Kidney epithelial cell (primary cell): ENCODE data around the gene LCOR. TPM values are rescaled to one million over a fixed set of nuclear protein-coding genes. Genes with fewer than 3 reads are reported as not detected.
"Not testable (repeated sequence)": the region's sequence is repeated elsewhere in the genome, so short reads cannot be mapped to it uniquely, and the experiment has no call there.

Experiments
- DNase-seq: peaks from one replicate; pipeline ENCODE4 v3.0.0-alpha.2; 2010; ENCODE audit warnings: low read depth
- H3K27me3 ChIP-seq: 2 replicates; pipeline ENCODE4 v1.6.0; 2011; ENCODE audit warnings: low read length; ENCODE audit not compliant: control insufficient read depth, insufficient read depth
- H3K36me3 ChIP-seq: 2 replicates; pipeline ENCODE4 v1.5.1; 2011; ENCODE audit warnings: low read length; ENCODE audit not compliant: control insufficient read depth, insufficient read depth
- H3K4me3 ChIP-seq: 2 replicates; pipeline ENCODE4 v1.5.1; 2011; ENCODE audit warnings: low read depth, mild to moderate bottlenecking, control low read depth, low read length
- total RNA-seq: library from RNA; depleted of rRNA; stranded (reverse); fragments of >200 nt; gene quantifications from 2 replicates; pipeline ENCODE4 v1.2.3, GENCODE V29; 2015
- TF ChIP-seq, protein P1 (sequence below): IDR thresholded peaks from 2 replicates; pipeline ENCODE4 v1.5.1; 2011; ENCODE audit warnings: mild to moderate bottlenecking, moderate library complexity, low read length, control low read depth, inconsistent platforms; ENCODE audit not compliant: insufficient read depth, poor library complexity, severe bottlenecking

Gene LCOR
- total RNA-seq, 1 donor from 2014 or later, result 29.8 TPM

DNA sequence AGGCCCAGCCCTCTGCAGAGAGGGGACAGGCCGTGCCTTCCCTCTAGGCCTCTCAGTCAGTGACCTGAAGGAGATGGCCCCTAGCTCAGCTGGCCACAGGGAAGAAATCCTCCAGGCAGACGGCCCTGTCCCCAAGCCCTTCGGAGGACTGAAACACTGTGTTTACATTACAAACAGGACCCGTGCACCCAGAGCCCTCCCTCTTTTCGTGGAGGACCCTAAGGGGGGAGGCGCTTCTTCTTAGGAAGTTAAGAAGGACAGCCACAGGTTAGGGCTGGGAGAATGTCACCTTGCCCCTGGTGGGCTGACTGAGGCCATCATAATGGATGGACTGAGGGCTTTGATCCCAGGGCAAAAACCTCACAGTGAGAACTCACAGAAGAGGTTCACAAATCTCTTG, 198.8 kb downstream of the LCOR start:
- no peak for DNase-seq
- H3K27me3 ChIP-seq, result peaks cover 7% of the 10 kb centered on the region
- no peaks in the 10 kb centered on the region for H3K36me3 ChIP-seq
- TF ChIP-seq, protein P1, sequence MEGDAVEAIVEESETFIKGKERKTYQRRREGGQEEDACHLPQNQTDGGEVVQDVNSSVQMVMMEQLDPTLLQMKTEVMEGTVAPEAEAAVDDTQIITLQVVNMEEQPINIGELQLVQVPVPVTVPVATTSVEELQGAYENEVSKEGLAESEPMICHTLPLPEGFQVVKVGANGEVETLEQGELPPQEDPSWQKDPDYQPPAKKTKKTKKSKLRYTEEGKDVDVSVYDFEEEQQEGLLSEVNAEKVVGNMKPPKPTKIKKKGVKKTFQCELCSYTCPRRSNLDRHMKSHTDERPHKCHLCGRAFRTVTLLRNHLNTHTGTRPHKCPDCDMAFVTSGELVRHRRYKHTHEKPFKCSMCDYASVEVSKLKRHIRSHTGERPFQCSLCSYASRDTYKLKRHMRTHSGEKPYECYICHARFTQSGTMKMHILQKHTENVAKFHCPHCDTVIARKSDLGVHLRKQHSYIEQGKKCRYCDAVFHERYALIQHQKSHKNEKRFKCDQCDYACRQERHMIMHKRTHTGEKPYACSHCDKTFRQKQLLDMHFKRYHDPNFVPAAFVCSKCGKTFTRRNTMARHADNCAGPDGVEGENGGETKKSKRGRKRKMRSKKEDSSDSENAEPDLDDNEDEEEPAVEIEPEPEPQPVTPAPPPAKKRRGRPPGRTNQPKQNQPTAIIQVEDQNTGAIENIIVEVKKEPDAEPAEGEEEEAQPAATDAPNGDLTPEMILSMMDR, result no peak
- H3K4me3 ChIP-seq, result no peak overlapping the region

DNA sequence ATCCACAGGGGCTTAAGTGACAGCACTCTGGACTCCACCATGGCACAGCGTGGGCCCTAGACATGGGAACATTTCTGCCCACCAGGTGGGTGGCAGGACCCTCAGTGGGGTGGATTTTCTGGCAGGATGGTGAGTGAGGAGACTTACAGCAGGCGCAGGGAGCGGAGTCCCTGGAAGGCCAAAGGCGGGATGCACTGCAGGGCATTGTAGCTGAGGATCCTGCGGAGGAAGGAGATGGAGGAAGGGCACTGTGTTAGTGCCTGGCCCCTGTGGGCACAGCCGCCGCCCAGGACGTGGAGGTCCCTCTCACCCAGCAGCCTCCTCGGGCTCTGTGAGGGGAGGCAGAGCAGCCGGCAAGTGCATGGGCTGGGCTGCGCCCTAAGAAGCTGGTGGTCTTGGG, 199.4 kb downstream of the LCOR start:
- no peaks in the 10 kb centered on the region for H3K36me3 ChIP-seq
- TF ChIP-seq, protein P1, result no peak
- no peak overlapping the region for H3K4me3 ChIP-seq
- no peak for DNase-seq
- peaks cover 7% of the 10 kb centered on the region for H3K27me3 ChIP-seq

DNA sequence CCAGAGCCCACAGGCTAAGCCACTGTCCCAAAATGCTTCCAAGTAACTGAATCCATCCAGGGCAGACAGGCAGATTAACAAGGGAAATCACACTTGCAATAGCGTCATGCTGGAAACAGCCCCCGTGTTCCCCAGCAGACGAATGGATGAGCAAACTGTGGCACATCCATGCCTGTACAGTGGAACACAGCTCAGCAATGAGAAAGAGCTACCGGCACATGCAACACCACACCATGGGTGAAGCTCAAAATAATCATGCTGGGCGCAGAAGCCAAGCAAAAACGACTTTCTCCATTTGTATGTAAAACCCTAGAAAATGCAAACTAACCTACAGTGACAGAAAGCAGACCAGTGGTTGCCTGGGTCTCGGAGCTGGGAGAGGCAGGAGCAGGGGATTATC, 200.5 kb downstream of the LCOR start:
- H3K36me3 ChIP-seq, result no peaks in the 10 kb centered on the region

DNA sequence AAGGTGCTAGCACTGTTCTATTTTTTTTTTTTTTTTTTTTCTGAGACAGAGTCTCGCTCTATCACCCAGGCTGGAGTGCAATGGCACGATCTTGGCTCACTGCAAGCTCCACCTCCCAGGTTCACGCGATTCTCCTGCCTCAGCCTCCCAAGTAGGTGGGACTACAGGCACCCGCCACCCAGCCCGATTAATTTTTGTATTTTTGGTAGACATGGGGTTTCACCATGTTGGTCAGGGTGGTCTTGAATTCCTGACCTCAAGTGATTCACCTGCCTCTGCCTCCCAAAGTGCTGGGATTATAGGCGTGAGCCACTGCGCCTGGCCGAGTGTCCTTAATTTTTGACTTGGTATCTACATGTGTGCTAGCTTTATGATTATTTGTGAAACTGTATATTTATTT, 201.7 kb downstream of the LCOR start:
- not testable (repeated sequence) for H3K4me3 ChIP-seq, DNase-seq, H3K36me3 ChIP-seq
- peaks cover 11% of the 10 kb centered on the region for H3K27me3 ChIP-seq

More for the DNA sequence above, 200.5 kb downstream of the LCOR start:
- Histone ChIP-seq H3K4me3 (no peak overlapping the region), H3K27me3 (peaks cover 7% of the 10 kb centered on the region)
- no peak for DNase-seq
- TF ChIP-seq, protein P1, result no peak

DNA sequence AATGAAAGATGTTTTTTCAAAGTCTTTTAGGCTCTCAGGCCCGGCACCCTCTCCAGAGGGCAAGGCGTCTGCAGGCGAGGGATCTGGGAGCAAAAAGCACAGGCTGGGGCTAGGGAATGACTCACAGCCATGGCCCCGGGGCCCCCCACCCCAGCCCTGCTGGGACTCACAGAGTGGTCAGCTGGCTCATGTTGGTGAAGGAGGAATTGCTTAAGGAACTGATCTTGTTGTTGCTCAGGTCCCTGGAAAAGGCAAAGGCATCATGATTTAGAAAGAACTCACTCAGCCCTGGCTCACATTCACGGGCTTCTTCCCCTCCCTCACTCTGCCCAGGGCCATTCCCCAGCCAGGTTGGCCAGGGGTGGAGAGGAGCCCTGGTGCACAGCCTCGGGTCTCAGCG, 202.2 kb downstream of the LCOR start:
- TF ChIP-seq, protein P1, result no peak
- H3K27me3 ChIP-seq, result peaks cover 11% of the 10 kb centered on the region
- H3K4me3 ChIP-seq, result no peak overlapping the region
- no peaks in the 10 kb centered on the region for H3K36me3 ChIP-seq
- DNase-seq, result no peak

- no peak overlapping the region for H3K4me3 ChIP-seq
- no peaks in the 10 kb centered on the region for H3K36me3 ChIP-seq
- DNase-seq, result no peak
- peaks cover 11% of the 10 kb centered on the region for H3K27me3 ChIP-seq
- TF ChIP-seq, protein P1, result no peak
These were observed 203.1 kb downstream of the LCOR start for GRCh38 chr10:97034958-97035769.
